Ascending aorta (tissue), 2 donors: ENCODE results near the gene ATP11B. TPM values are rescaled to one million over a fixed set of nuclear protein-coding genes. Genes with fewer than 3 reads are reported as not detected.
"Not testable (repeated sequence)": the region's sequence is repeated elsewhere in the genome, so short reads cannot be mapped to it uniquely, and the experiment has no call there.

Experiments
- DNase-seq, 2 donors: peaks; one replicate each; pipeline ENCODE4 v3.0.0-alpha.2; 2019; ENCODE audit warnings: low spot score in 2 of 2
- H3K27ac ChIP-seq, 2 donors: fragments of 200-600 bp; sonication (generic); one replicate each; pipeline ENCODE4 v1.5.1; 2016 to 2017; ENCODE audit warnings: mild to moderate bottlenecking in 1 of 2
- H3K27me3 ChIP-seq: fragments of 200-600 bp; sonication (generic); one replicate; pipeline ENCODE4 v1.5.1; 2017
- H3K36me3 ChIP-seq, 2 donors: fragments of 200-600 bp; sonication (generic); one replicate each; pipeline ENCODE4 v1.5.1; 2016
- H3K4me1 ChIP-seq, 2 donors: fragments of 200-600 bp; sonication (generic); one replicate each; pipeline ENCODE4 v1.5.1; 2016 to 2017; ENCODE audit warnings: mild to moderate bottlenecking in 1 of 2
- H3K4me3 ChIP-seq, 2 donors: fragments of 200-600 bp; sonication (generic); one replicate each; pipeline ENCODE4 v1.5.1; 2016 to 2017; ENCODE audit warnings: mild to moderate bottlenecking in 1 of 2
- H3K9me3 ChIP-seq, 2 donors: fragments of 200-600 bp; sonication (generic); one replicate each; pipeline ENCODE4 v1.5.1; 2016
- intact Hi-C: fragments of 100-400 bp; cut with DNase I; formaldehyde crosslinking; loops from one replicate; pipeline ENCODE4 v1.15.1; 2023
- total RNA-seq: library from RNA; depleted of rRNA; stranded (reverse); fragments of >200 nt; gene quantifications from one replicate; pipeline ENCODE4 v1.1.0, GENCODE V29; 2016
- TF ChIP-seq, protein P1 (sequence below), 3 experiments: fragments of 200-600 bp in 2 of 3; fragments of 450-650 bp in 1 of 3; sonication (generic) in 2 of 3; IDR thresholded peaks; one replicate each; pipeline ENCODE4 v1.5.1; 2016 to 2019; ENCODE audit warnings: antibody characterized with exemption in 3 of 3, mild to moderate bottlenecking in 1 of 3, moderate library complexity in 1 of 3

ATP11B gene
- total RNA-seq, 1 donor from 2014 or later, result 117 TPM

DNA sequence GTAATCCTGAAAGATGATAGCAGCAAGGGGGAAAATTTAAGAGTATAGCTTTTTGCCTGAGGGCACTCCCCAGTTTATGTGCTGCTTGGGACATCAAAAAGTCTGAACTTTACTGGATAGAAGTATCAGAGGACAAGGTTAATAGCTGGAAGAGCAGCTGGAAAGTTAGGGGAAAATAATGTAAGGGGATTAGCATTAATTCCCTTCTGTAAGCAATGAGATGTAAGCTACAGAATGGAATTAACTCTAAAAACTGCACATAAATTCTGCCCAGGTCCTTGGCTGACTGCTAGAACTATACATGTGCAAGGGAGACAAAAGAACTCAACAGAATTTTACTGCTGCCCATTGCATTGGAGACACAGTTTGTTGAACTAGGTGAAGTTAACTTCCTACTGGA lies 55.6 kb downstream of the ATP11B start:
- H3K36me3 ChIP-seq, result peaks cover 37 to 56% of the 10 kb centered on the region in 2 donors

DNA sequence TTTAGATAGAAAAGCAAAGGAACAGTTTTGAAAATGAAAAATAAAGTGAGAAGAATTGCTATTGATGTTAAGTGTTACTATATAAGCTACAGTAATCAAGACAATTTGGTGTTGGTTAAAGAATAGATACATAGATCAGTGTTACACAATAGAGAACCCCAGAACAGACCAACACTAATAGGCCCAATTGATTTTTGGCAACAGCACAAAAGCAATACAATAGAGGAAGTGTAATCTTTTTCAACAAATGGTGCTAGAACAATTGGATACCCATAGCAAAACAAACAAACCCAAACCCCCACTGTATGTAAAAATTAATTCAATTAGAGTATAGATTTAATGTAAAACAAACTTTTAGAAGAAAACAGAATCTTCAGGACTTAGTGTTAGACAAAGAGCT lies 61.8 kb downstream of the ATP11B start:
- no peak overlapping the region for H3K4me3 ChIP-seq
- peaks cover 20 to 25% of the 10 kb centered on the region in 2 donors for H3K36me3 ChIP-seq
- H3K27me3 ChIP-seq, result no peaks in the 10 kb centered on the region
- no peak overlapping the region for H3K27ac ChIP-seq
- intact Hi-C loops, result no loop called here
- TF ChIP-seq, protein P1, sequence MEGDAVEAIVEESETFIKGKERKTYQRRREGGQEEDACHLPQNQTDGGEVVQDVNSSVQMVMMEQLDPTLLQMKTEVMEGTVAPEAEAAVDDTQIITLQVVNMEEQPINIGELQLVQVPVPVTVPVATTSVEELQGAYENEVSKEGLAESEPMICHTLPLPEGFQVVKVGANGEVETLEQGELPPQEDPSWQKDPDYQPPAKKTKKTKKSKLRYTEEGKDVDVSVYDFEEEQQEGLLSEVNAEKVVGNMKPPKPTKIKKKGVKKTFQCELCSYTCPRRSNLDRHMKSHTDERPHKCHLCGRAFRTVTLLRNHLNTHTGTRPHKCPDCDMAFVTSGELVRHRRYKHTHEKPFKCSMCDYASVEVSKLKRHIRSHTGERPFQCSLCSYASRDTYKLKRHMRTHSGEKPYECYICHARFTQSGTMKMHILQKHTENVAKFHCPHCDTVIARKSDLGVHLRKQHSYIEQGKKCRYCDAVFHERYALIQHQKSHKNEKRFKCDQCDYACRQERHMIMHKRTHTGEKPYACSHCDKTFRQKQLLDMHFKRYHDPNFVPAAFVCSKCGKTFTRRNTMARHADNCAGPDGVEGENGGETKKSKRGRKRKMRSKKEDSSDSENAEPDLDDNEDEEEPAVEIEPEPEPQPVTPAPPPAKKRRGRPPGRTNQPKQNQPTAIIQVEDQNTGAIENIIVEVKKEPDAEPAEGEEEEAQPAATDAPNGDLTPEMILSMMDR (IDR thresholded peaks at IDR 0.05), result no peak
- no peaks in the 10 kb centered on the region for H3K9me3 ChIP-seq
- H3K4me1 ChIP-seq, result no peaks in the 10 kb centered on the region
- no peak for DNase-seq

More for the DNA sequence above, 55.6 kb downstream of the ATP11B start:
- TF ChIP-seq, protein P1 (IDR thresholded peaks at IDR 0.05), result no peak
- no peak overlapping the region for H3K27ac ChIP-seq
- no peaks in the 10 kb centered on the region for H3K9me3 ChIP-seq
- no peaks in the 10 kb centered on the region for H3K27me3 ChIP-seq
- intact Hi-C loops, result no loop called here
- H3K4me3 ChIP-seq, result no peak overlapping the region
- no peaks in the 10 kb centered on the region for H3K4me1 ChIP-seq
- no peak for DNase-seq

DNA sequence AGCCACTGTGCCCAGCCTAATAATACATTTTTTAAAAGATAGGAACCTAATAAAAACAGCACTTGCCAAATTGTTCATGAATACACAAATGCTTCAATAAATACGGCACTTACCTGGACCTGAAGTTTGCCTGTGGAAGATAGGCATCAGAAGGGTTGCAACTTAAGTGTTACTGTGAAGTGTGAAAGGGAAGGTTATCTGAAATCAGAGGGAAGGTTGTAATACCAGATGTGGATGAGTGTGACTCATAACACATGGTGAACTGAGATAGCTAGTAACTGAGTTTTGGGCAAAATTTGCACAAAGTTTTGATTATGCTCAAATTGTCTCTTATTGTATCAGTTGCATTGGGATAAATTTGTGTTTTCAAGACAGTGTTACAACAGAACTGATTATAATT lies 68.0 kb downstream of the ATP11B start:
- Histone ChIP-seq H3K4me1 (no peaks in the 10 kb centered on the region), H3K9me3 (no peaks in the 10 kb centered on the region), H3K27ac (no peak overlapping the region), H3K4me3 (no peak overlapping the region), H3K36me3 (peaks cover 13 to 14% of the 10 kb centered on the region in 2 donors), H3K27me3 (no peaks in the 10 kb centered on the region)
- intact Hi-C loops, result no loop called here
- DNase-seq, result no peak
- TF ChIP-seq, protein P1 (IDR thresholded peaks at IDR 0.05), result no peak

DNA sequence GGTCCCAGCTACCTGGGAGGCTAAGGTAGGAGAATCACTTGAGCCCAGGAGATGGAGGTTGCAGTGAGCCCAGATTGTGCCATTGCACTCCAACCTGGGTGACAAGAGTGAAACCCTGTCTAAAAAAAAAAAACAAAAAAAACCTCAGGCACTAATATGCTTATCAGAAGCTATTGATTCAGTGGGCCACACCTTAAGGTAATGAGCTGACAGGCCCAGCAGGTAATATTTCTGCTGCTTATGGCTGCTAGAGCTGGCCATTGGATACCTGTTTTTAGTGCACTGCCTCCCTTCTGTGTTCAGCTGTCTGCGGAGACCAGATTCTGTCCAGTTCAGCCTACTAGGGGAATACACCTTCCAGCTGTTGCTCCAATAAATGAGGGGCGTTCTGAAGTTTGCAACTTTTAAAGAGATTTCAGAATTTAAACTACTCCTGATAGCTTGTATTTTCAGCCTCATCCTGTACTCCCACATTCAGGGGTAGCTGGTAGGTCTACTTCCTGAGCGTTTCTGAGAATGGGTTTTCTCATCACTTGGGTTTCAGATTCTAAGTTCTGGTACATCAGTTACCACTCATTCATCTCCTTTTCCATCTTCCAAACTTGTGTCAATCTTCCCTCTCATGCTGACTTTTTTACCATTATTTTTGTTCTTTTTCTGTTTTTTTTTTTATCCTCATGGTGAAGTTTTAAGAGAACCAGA lies 69.0 kb downstream of the ATP11B start:
- Histone ChIP-seq H3K36me3 (peaks cover 12 to 16% of the 10 kb centered on the region in 2 donors), H3K9me3 (no peaks in the 10 kb centered on the region), H3K27ac (no peak overlapping the region), H3K4me3 (no peak overlapping the region), H3K4me1 (no peaks in the 10 kb centered on the region), H3K27me3 (no peaks in the 10 kb centered on the region)
- intact Hi-C loops, result no loop called here
- TF ChIP-seq, protein P1 (IDR thresholded peaks at IDR 0.05), result no peak
- no peak for DNase-seq

DNA sequence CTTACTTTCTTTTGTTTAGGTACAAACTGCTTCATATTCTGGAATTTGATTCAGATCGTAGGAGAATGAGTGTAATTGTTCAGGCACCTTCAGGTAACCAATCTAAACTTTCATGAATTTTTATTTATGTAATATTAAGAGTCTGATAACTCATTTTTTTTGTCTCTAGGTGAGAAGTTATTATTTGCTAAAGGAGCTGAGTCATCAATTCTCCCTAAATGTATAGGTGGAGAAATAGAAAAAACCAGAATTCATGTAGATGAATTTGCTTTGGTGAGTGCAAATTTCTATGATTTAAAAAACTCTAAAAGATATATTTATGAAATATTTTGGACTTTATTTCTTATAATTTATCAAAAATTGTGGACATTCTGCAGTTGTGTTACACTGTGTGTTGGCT lies 75.8 kb downstream of the ATP11B start:
- TF ChIP-seq, protein P1 (IDR thresholded peaks at IDR 0.05), result no peak
- DNase-seq, result no peak
- intact Hi-C loops, result no loop called here
- Histone ChIP-seq H3K4me1 (no peaks in the 10 kb centered on the region), H3K27ac (no peak overlapping the region), H3K27me3 (no peaks in the 10 kb centered on the region), H3K9me3 (no peaks in the 10 kb centered on the region), H3K4me3 (no peak overlapping the region), H3K36me3 (peaks cover 34 to 60% of the 10 kb centered on the region in 2 donors)

DNA sequence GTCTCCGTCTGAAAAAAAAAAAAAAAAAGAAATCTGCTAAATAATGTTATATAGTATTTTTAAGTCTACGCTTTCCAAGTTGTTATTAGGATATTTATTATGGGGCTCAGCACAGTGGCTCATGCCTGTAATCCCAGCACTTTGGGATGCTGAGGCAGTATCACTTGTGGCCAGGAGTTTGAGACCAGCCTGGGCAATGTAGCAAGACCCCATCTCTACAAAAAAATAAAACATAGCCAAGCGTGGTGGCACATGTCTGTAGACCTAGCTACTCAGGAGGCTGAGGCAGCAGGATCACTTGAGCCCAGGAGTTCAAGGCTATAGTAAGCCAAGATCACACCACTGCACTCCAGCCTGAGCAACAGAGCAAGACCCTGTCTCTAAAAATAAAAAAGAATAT lies 77.6 kb downstream of the ATP11B start:
- DNase-seq, H3K27ac ChIP-seq, H3K27me3 ChIP-seq, H3K4me1 ChIP-seq, intact Hi-C loops, H3K9me3 ChIP-seq, H3K4me3 ChIP-seq: not testable (repeated sequence)
- H3K36me3 ChIP-seq, result peaks cover 47 to 76% of the 10 kb centered on the region in 2 donors
